ENCODE data around the gene THEMIS. TPM values are rescaled to one million over a fixed set of nuclear protein-coding genes. Genes with fewer than 3 reads are reported as not detected.

The THEMIS gene
- total RNA-seq, 4 donors from 2014 or later, result 1.6 TPM; not detected in 3

DNA sequence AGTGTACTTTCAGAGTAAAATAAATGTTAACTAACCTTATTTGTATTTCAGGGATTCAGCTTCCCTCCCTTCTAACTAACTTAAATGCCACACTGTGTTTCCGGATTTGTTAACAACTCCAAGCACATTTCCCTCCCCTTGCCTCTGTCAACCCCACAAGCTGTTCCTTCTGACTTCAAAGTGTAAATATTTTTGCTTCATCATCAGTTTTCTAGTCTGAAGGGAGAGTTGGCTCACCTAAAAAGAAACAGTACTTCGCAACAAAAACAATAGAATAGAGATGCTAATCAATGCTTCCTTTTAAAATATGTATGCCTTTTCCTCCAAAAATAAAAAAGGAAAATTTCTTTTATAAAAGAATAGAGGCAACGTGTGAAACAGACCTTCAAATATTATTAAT is 132.6 kb downstream of the THEMIS start:
- H3K4me3 ChIP-seq, result no peak overlapping the region
- WGBS, result 36% methylated on average over 3 of the region's 3 CpGs
- no peaks in the 10 kb centered on the region for H3K9me3 ChIP-seq
- H3K27ac ChIP-seq, result no peak overlapping the region
- no peaks in the 10 kb centered on the region for H3K36me3 ChIP-seq
- H3K27me3 ChIP-seq, result no peaks in the 10 kb centered on the region
- no peak for TF ChIP-seq CTCF (IDR thresholded peaks at IDR 0.05)
- DNase-seq (ENCODE audit: low spot score in 2 of 2), result no peak
- H3K4me1 ChIP-seq, result no peaks in the 10 kb centered on the region

GRCh38 chr6:127765949-127766348 is 134.9 kb downstream of the THEMIS start:
- no peak for DNase-seq (ENCODE audit: low spot score in 2 of 2)
- H3K4me1 ChIP-seq, result no peaks in the 10 kb centered on the region
- no peaks in the 10 kb centered on the region for H3K27me3 ChIP-seq
- no peaks in the 10 kb centered on the region for H3K36me3 ChIP-seq
- 76% methylated on average over 2 of the region's 2 CpGs for WGBS
- H3K27ac ChIP-seq, result no peak overlapping the region
- H3K9me3 ChIP-seq, result no peaks in the 10 kb centered on the region
- no peak for TF ChIP-seq POLR2A (IDR thresholded peaks at IDR 0.05)
- no peak for TF ChIP-seq CTCF (IDR thresholded peaks at IDR 0.05)
- no peak for TF ChIP-seq EP300 (IDR thresholded peaks at IDR 0.05)
- TF ChIP-seq POLR2AphosphoS5 (IDR thresholded peaks at IDR 0.05), result no peak
- H3K4me3 ChIP-seq, result no peak overlapping the region

DNA sequence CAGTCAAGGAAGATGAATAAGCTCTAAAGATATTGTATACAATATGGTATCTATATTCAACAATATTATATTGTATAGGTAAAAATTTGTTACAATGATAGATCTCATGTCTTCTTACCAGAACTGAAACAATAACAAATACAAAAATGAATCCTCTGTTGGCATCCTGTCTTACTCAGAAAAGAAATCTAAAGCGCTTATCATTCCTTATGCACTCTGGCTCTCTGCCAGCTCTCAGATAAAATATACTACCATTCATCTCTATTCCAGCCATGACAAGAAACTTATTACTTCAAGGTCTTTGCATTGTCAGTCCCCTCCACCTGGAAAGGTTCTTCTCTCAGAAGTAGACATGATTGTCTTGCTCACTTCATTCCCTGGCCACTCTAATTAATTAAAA is 138.6 kb downstream of the THEMIS start:
- H3K27me3 ChIP-seq, result no peaks in the 10 kb centered on the region
- H3K9me3 ChIP-seq, result no peaks in the 10 kb centered on the region
- WGBS, result 40% methylated on average over 1 of the region's 1 CpG
- H3K36me3 ChIP-seq, result no peaks in the 10 kb centered on the region
- no peak for TF ChIP-seq POLR2AphosphoS5 (IDR thresholded peaks at IDR 0.05)
- DNase-seq (ENCODE audit: low spot score in 2 of 2), result no peak
- H3K27ac ChIP-seq, result no peak overlapping the region
- H3K4me3 ChIP-seq, result no peak overlapping the region
- no peaks in the 10 kb centered on the region for H3K4me1 ChIP-seq

DNA sequence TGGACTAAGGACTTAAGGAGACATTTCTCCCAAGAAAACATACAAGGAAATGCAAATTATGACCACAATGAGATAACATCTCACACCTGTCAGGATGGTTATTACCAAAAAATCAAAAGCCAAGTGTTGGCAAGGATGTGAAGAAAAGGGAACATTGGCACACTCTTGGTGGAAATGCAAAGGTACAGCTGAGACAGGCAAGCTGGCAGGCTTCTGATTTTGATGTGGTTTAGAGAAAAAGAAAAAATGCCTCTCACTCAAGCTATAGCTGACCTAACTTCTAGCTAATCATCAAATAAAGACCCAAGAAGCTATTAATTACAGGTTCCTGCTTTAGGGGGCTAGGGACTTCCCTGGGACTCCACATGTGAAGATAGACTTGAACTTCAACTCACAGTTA is 139.8 kb downstream of the THEMIS start:
- no peak for DNase-seq (ENCODE audit: low spot score in 2 of 2)
- no peak for TF ChIP-seq EP300 (IDR thresholded peaks at IDR 0.05)
- TF ChIP-seq POLR2A (IDR thresholded peaks at IDR 0.05), result no peak
- no peaks in the 10 kb centered on the region for H3K9me3 ChIP-seq
- no peaks in the 10 kb centered on the region for H3K4me1 ChIP-seq
- no peak overlapping the region for H3K4me3 ChIP-seq
- no peaks in the 10 kb centered on the region for H3K27me3 ChIP-seq
- no peaks in the 10 kb centered on the region for H3K36me3 ChIP-seq
- H3K27ac ChIP-seq, result no peak overlapping the region

DNA sequence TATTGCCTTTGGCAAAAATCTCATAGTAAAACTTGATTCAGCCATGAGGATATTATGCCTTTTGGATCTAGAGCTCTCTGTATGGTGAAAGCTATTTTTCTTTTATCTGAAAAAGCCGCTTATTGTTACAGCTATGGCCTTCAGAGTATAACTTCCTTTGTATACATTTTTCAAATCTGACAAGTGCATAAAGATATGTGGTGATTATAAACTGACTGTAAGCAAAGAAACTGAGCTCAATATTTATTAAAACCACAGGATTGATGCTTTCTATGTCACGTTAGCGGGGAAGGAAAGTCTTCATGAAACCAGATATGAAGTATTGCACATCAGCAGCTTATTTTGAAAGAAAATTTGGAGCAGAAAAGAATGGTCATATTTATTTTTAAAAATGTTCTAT is 151.8 kb downstream of the THEMIS start:
- Histone ChIP-seq H3K27ac (no peak overlapping the region), H3K27me3 (no peaks in the 10 kb centered on the region), H3K4me3 (no peak overlapping the region), H3K36me3 (no peaks in the 10 kb centered on the region), H3K9me3 (no peaks in the 10 kb centered on the region), H3K4me1 (no peaks in the 10 kb centered on the region)
- WGBS, result 97% methylated on average over 3 of the region's 3 CpGs
- DNase-seq (ENCODE audit: low spot score in 2 of 2), result no peak
- TF ChIP-seq POLR2AphosphoS5 (IDR thresholded peaks at IDR 0.05) (no peak), EP300 (IDR thresholded peaks at IDR 0.05) (no peak), POLR2A (IDR thresholded peaks at IDR 0.05) (no peak), CTCF (IDR thresholded peaks at IDR 0.05) (no peak)

GRCh38 chr6:127748290-127748689 is 152.6 kb downstream of the THEMIS start:
- no peak for DNase-seq (ENCODE audit: low spot score in 2 of 2)
- Histone ChIP-seq H3K36me3 (no peaks in the 10 kb centered on the region), H3K4me3 (no peak overlapping the region), H3K4me1 (no peaks in the 10 kb centered on the region), H3K27me3 (no peaks in the 10 kb centered on the region), H3K27ac (no peak overlapping the region), H3K9me3 (no peaks in the 10 kb centered on the region)
- 68% methylated on average over 2 of the region's 2 CpGs for WGBS
- TF ChIP-seq CTCF (IDR thresholded peaks at IDR 0.05), result no peak
- TF ChIP-seq EP300 (IDR thresholded peaks at IDR 0.05), result no peak
- no peak for TF ChIP-seq POLR2AphosphoS5 (IDR thresholded peaks at IDR 0.05)
- TF ChIP-seq POLR2A (IDR thresholded peaks at IDR 0.05), result no peak

All from suprapubic skin (tissue), 4 donors.